ENCODE results near the gene ARL5C.
A peak's percentile ranks its signal among the peaks of the same experiment; 100 is the strongest.
"Not testable (repeated sequence)": the region's sequence is repeated elsewhere in the genome, so short reads cannot be mapped to it uniquely, and the experiment has no call there.

The ARL5C gene

DNA sequence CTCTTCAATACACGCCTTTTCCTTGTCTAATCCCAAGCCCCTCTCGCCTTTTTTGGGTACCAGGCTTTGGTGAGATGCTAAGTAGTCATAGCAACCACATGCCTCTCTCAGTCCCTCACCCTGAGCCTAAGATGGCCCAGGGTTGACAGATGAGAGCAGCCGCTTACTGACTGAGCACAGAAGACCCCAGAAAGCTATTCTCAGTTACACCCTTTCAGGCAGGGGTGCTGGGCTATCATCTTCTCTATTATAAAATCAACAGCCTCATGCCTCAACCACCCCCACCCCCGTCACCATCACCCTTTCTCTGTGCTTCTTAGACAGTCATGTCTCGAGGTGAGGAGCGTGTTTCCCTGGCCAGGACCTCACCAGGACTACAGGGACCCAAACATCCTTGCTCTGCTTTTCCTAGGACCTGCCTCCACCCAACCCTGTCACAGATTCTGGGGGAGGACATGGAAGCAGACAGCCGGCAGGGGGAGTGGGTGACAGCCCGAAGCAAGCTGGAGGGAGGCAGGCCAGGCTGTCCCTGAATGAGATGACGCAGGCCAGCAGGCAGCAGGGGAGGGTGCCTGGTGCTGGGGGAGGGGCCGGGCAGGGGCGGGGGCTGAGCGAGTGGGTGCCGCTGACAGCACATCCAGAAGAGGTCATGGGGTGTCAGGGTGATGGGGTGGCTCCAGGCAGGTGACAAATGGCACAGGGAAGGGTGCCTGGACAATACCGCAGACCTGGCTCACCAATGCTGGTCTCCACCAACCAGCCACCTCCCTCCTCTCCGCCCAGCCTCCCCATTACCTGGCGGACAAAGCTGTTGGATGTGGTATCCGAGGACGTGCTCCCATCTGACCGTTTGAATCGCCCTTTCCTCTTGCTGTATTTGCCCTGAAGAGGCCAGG lies 28.4 kb upstream of the ARL5C start:
- no peak for DNase-seq

DNA sequence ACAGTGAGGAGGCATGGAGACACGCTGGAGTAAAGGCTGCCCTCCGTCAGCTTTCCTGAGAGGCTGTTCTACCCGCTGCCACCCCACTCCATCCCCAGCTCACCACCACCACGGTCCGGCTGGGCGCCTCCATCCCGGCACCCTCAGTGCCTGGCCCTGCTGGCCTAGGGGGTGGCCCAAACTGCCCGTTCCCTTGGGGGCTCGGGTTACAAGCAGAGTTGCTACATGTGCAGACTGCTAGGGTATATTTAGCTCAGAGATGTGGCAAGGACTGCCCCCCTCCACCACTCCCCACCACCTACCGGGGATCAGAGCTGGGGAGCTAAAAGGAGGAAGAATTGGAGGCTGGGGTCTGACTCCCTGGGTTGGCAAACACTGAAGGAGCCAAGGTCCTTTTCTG lies 27.4 kb upstream of the ARL5C start:
- no peak for DNase-seq

DNA sequence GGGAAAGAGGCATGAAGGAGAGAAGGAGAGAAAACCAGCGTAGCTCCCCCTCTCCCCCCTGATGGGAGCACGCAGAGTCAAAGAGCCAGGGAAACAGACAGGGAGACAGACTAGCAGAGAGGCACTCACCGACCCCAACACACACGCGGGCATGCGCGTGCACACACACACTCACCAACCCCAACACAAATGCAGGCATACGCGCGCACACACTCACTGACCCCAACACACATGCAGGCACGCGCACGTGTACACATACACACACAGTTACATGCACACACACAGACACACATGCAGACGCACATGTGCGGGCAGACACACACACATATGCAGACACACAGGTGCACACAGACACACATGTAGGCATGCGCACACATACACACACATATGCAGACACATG lies 26.9 kb upstream of the ARL5C start:
- no peak for DNase-seq

DNA sequence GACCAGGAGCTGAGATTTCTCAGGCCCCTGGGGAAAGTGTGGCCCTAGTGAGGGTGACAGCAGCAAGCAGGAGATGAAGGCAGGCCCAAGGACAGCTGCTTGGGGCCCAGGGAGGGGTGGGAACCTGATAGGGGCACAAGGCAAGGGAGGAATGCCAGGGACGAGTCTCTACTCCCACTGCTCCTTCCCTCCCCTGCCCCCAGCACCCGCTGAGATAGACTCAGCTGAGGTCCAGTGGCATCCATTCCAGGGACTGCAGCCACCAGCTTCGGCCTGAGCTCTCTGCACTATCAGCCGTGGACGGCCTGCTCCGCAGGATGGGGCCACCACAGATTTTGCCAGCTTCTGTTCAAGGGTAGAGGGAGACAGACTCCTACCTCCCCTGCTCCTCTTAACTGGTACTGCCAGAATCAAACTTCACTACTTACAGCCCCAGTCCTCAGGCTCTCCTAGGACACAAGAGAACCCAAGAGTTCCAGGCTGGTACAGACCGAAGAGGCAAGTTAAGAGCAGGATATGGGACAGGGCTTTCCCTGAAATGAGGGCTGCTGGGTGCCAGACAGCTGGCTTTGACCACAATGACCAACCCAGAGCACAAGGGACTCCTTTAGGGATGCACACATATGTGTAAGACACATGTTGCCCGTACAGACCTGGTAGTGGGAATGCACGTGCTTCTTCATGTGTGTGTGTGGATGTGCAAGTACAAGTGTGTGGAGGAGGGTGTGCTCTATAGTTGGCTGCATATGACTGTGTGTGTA lies 26.0 kb upstream of the ARL5C start:
- no peak for DNase-seq

DNA sequence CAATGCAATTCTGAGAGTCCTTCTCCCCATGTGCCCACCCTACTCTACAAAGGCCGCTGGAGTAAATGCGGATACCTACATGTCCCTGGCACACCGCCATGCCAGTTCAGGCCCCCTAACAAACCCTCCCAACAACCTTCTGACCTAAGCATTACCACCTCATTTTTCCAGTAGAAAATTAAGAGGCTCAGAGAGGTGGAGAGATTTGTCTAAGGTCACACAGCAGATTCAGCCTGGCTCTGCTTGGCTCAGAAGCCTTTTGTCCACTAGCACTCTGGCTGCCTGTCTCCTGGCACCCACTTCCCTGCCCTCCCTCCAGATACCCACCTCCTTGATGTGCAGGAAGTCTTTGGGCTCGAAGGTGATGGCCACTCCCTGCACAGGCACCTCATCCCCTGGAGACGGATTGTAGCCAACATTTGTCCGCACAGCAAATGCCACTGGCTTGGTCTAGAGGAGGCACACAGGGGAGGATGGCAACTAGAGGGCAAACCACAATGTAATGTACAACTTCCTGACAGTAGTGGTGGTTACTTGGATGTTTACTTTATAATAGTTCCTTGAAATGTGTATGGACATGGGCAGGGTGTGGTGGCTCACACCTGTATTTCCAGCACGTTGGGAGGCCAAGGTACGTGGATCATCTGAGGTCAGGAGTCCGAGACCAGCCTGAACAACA lies 21.3 kb upstream of the ARL5C start:
- no peak for DNase-seq

DNA sequence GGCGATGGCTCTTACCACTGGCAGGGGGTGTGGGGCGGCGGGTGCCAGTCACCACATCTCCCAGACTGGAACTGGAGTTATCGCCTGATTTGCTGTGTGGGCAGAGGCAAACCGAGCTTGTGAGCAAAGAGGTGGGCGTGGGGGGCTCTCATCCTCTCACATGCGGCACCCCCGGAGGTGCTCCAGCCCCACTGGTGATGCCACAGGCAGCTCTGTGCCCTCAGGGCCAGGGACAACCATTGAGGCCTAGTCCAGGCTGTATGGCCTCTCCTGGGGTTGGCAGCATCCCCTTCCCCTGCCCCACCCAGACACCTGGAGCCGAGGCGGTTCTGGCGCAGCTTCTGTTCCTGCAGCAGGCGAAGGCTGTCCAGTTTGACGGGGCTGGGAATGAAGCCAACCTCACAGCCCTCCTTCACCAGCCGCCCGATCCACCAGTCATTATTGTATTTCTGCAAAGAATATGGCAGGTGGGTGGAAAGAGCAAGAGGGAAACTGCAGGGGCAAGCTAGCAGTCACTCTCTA lies 20.6 kb upstream of the ARL5C start:
- DNase-seq = no peak

DNA sequence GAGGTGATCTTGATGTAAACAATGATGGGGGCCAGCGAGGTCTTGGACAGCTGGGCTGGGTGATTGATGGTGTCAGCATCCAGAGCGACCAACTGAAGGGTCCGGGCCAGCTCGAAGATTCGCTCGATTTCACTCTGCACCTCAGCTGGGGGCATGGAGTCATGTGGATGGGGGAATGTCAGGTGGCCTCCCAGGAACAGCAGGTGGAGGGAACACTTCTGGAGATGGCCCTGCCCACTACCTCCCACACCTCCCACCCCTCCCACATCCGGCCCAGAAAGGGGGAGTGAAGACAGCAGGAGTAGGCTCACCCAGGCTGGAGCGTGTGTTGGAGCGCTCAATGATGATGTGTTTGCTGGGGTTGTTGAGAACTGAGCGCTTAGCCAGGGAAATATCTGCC lies 17.8 kb upstream of the ARL5C start:
- DNase-seq = no peak

DNA sequence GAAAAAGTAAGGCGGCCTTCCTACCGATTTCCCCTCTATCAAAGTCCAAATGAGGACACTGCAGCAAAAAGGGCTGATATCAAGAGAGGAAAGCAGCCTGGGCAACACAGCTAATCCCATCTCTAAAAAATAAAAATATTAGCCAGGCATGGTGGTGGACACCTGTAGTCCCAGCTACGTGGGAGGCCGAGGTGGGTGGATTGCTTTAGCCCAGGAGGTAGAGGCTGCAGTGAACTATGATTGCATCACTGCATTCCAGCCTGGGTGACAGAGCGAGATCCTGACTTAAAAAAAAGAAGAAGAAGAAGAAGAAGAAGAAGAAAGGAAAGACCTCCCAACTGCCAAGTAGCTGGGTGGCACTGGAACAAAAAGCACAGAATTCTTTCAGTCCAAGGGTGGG lies 17.1 kb upstream of the ARL5C start:
- DNase-seq = no peak

DNA sequence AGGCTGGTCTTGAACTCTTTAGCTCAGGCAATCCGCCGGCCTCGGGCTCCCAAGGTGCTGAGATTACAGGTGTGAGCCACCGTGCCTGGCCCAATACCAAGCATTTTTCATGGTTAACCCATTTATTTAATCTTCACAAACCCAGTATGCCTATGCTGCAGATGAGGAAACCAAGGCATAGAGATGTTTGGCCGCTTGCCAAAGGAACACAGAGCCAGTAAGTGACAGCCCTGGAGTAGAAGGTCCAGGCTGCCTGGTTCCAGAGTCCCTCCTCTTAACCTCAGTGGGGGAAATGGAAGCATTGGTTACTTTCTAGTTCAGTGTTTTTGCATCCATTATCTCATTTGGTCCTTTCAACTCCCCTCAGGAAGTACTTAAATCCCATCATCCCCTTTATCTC lies 15.3 kb upstream of the ARL5C start:
- no peak for DNase-seq

DNA sequence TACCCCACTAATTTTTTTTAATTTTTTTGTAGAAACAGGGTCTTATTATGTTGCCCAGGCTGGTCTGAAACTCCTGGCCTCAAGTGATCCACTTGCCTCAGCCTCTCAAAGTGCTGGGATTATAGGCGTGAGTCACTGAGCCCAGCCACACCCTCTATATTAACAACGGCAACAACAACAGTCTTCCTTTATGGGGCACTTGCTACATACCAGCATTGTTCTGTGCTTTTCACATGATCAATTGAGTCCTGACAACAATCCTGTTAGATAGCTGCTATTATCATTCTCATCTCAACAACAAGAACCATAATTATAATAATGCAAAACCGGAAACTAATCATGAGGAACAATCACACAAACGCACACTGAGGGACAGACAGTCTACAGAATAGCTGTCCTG lies 12.6 kb upstream of the ARL5C start:
- no peak for DNase-seq

DNA sequence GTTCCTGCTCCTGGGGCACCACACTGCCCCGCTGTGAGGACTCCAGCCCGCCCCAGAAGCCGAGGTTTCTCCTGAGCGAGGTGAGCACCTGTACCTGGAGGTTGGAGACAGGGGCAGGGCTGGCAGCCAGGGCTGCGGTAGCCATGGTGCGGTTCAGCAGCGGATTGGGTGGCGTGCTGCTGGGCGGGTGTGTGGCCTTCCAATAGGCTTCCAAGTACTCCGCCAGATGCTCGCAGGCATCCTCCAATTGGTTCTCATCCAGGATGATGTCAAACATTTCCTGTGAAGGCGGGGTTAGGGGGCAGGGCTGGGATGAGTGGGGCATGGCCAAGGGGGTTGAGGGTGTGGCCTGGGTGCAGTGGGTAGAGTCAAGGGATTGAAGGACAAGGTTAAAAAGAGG lies 11.3 kb upstream of the ARL5C start:
- DNase-seq = no peak

DNA sequence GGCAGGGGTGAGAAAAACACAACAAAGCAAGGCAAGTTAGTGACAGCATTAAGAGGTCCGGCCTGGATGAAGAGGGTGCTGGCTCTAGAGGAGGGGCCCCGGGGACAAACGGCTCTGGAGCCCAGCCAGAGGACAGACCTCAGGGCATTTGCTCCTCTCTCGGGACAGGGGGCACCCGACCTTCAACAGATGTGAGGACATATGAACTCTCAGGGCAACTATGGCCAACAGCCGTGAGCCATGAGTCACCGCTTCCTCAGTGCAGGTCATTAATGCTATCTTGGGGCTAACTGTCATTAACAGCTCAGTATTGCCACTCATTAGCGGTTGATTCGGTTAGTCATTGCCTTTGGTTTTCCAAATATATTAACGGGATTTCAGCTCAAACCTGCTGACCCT lies 9.7 kb upstream of the ARL5C start:
- DNase-seq = peak in 1 of 2 donors; percentile 24

DNA sequence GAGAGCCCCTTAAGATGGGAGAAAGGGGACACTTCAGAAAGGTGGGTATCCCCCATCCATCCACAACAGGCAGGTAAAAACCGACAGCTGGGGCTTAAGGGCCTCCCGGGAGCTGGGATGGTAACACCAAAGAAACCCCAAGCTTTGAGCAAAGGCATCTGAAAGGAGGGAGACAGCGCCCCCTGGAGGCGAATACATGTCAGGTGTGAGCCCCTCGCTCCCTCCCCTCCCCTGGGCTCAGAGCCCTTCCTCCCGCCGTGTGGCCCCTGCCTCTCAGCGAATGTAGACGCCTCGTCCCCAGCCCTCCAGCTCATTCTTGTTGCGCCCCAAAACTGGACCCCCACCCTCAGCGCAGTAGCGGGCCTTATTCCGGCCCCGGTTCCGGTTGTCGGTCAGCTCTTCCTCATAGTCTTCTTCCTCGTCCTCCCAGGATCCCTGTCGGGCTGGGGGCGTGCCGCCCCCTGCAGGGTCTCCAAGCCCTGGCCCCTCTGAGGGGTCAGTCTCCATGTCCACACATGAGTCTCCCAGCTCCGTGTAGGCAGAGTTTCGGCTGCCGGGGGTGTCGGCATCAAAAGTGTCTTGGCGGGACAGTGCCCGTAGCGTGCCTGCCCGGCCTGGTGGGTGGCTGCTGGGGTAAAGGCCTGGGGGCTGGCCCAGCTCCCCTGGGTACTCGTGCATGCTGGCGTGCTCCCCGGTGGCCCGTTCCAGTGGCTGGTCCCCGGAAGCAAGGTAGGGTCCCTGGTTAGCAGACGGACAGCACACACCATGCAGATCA lies 9.1 kb upstream of the ARL5C start:
- peak; percentile 37 to 81 for DNase-seq

DNA sequence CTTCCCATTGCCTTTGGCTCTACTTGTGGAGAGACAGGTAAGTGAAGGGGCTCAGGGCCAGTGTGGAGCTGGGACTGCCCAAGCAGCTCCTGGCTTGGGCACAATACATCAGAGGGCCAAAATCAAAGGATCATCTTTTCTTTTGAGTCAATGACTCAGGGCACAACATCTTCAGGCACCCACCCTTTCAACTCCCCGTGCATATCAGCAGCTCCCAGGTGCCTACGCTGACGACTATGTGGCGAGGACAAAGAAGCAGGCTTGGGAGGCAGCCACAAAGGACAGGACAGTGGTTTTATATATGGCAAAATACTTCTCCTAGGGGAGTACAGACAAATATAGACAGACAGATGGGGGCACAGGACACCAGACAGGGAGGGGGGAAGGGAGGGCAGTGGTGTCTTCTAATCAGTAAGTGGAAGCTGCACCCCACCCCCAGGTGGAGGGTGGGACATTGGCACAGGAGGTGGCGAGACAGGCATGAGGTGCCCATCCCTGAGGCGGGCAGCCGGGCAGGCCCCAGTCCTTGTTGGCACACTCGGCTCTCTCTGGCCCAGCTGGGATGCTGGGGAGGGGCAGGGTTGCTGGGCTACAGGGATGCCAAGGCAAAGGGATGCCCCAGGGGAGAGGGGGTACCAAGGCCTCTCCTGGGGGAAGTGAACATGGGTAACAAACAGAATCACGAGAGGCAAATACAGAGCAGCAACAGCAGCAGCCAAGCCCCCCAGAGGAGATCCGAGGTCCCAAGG lies 7.7 kb upstream of the ARL5C start:
- no peak for DNase-seq

DNA sequence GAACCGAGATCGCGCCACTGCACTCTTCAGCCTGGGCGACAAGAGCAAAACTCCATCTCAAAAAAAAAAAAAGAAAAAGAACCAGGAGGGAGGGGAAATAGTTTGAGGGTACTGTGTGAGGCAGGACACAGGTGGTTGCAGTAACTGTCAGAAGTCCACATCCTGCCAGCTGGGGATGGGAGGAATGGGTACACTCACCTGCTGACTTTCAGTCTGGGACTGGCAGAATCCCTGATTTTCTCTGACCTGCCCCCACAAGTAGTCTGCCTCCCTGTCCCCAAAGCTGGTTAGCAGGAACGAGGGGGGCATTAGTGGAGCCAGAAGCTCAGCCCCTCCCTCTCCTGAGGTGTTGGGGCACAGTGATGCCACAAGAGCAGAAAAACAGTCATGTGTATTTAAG lies 7.1 kb upstream of the ARL5C start:
- DNase-seq = no peak

DNA sequence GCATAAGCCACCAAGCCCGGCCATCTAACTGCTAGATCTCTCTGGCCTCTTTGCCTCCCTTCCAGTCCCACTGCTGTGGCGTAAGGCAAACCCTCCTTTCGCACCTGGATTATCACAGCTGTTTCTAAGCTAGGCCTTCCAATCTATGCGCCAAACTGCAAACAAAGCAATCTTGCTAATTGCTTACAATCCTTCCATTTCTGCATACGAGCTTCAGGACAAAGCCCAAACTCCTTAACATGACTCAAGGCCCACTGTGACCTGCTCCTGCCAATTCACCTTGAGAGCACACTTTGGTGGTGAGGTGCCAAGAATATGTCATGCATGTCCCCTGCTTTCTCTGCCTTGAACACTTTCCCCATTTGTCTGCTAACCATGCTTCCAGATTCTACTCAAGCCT lies 6.0 kb upstream of the ARL5C start:
- no peak for DNase-seq

DNA sequence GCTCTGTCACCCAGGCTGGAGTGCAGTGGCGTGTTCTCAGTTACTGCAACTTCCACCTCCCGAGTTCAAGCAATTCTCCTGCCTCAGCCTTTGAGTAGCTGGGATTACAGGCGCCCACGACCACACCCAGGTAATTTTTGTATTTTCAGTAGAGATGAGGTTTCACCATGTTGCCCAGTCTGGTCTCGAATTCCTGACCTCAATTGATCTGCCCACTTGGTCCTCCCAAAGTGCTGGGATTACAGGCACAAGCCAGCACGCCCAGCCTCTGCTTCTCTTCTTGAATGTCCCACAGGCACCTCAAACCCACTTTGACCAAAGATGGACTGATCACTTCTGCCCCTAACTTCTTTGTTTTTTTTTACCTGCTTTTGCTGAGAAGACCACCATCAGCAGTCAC lies 4.6 kb upstream of the ARL5C start:
- DNase-seq = no peak

DNA sequence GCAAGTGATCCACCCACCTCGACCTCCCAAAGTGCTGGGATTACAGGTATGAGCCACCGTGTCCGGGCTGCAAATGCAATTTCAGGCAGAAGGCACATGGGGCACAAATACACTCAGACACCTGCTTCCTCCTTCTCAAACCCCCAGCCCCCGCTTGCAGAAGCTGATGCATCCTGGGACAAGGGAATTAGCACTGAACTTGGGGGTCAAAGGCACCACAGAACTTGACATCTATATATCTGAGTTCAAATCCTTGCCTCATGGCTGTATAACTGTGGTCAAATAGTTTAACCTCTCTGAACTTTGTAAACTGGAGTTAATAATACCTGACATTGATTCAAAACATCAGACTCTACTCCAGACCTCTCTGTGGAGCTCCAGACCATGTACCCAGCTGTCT lies 4.1 kb upstream of the ARL5C start:
- DNase-seq = peak in 1 of 2 donors; percentile 47

DNA sequence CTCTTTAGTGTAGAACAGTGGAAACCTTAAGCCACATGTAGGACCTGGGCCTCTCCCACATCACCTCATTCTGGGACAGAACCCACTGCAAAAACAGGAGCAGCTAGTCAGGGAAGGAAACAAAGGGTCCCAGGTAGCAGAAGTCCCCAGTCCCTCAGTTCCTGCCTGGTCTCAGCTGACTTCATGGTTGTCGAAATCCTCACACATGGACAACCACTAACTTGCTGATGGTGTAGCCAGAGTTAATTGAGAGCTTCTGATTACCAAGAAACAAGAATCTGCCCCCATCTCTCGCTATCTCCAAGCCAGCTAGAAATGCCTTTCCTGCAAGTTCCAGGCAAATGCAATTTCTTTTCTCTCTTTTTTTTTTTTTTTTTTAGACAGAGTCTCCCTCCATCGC lies 3.6 kb upstream of the ARL5C start:
- no peak for DNase-seq

DNA sequence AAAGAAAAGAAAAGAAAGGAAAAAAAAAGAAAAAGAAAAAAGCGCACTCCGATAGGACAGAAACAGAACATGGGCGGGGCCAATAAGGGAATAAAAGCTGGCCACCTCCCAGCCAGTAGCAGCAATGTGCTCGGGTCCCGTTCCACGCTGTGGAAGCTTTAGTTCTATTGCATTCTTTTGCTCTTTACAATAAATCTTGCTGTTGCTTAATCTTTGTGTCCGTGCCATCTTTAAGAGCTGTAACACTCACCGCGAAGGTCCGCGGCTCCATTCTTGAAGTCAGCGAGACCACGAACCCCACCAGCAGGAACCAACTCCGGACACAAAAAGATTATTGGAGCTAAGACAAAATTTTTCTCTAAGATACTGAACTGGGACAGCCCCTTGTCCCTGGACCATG lies 3.1 kb upstream of the ARL5C start:
- no peak for DNase-seq

DNA sequence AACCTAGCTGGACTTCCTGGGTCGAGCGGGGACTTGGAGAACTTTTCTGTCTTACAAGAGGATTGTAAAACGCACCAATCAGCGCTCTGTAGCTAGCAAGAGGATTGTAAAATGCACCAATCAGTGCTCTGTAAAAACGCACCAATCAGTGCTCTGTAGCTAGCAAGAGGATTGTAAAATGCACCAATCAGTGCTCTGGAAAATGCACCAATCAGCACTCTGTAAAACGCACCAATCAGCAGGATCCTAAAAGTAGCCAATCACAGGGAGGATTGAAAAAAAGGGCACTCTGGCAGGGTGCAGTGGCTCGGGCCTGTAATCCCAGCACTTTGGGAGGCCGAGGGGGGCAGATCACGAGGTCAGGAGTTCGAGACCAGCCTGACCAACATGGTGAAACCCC lies 2.5 kb upstream of the ARL5C start:
- DNase-seq = not testable (repeated sequence)

DNA sequence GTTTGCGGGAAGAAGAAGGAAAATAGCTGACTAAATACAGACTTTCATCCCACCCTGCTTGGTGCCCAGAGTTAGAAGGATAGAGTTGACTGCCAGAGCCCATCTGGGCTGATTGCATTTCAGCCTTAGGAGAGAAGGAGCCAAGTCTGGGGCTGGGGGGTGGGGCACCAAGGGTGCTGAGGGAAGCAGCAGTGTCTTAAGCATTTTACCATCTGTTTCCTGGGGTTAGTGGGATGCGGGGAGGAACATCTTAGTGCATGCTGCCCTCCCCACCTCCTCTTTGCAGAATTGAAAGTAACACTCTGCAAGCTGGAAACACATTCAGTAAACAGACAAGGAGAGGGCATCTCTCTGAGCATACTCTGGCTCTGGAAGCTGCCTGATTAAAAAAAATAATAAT lies 1.5 kb upstream of the ARL5C start:
- DNase-seq = peak in 1 of 2 donors; percentile 96
